H9 (cell line): ENCODE results near the gene PPOX. TPM values are rescaled to one million over a fixed set of nuclear protein-coding genes. Genes with fewer than 3 reads are reported as not detected.

Source experiments
- DNase-seq: peaks from one replicate; pipeline ENCODE4 v3.0.0-alpha.2; 2017
- H2AFZ ChIP-seq: one replicate; pipeline ENCODE4 v1.6.1; 2013; ENCODE audit warnings: mild to moderate bottlenecking, low read length, control low read depth, moderate library complexity
- H2AK5ac ChIP-seq: 2 replicates; pipeline ENCODE4 v1.6.1; 2013; ENCODE audit warnings: low read length, control low read depth, mixed read lengths; ENCODE audit not compliant: insufficient read length
- H2BK120ac ChIP-seq: one replicate; pipeline ENCODE4 v1.6.1; 2013; ENCODE audit warnings: low read depth, mild to moderate bottlenecking, low read length, control low read depth, inconsistent platforms; ENCODE audit not compliant: poor library complexity, severe bottlenecking
- H2BK12ac ChIP-seq: 2 replicates; pipeline ENCODE4 v1.6.1; 2013; ENCODE audit warnings: low read length, control low read depth, mixed read lengths, low read depth; ENCODE audit not compliant: insufficient read length
- H2BK15ac ChIP-seq: 2 replicates; pipeline ENCODE4 v1.6.1; 2013; ENCODE audit warnings: low read depth, low read length, control low read depth
- H2BK20ac ChIP-seq: one replicate; pipeline ENCODE4 v1.6.1; 2013; ENCODE audit warnings: low read depth, mild to moderate bottlenecking, low read length, control low read depth, inconsistent platforms; ENCODE audit not compliant: poor library complexity, severe bottlenecking
- H2BK5ac ChIP-seq: 2 replicates; pipeline ENCODE4 v1.6.1; 2013; ENCODE audit warnings: low read length, control low read depth, mixed read lengths; ENCODE audit not compliant: insufficient read length
- H3K14ac ChIP-seq: 2 replicates; pipeline ENCODE4 v1.6.1; 2013; ENCODE audit warnings: low read length, control low read depth; ENCODE audit not compliant: insufficient read depth
- H3K18ac ChIP-seq: 2 replicates; pipeline ENCODE4 v1.6.1; 2013; ENCODE audit warnings: low read depth, mild to moderate bottlenecking, mixed read lengths, low read length, control low read depth; ENCODE audit not compliant: insufficient read length
- H3K23ac ChIP-seq: 2 replicates; pipeline ENCODE4 v1.6.1; 2013; ENCODE audit warnings: low read length, control low read depth, mixed read lengths, low read depth; ENCODE audit not compliant: insufficient read length
- H3K23me2 ChIP-seq: 2 replicates; pipeline ENCODE4 v1.6.1; 2013; ENCODE audit warnings: low read depth, mild to moderate bottlenecking, mixed read lengths, low read length, control low read depth; ENCODE audit not compliant: insufficient read length, poor library complexity, severe bottlenecking
- H3K27ac ChIP-seq: 2 replicates; pipeline ENCODE4 v1.5.1; 2013; ENCODE audit warnings: low read length, control low read depth, mixed read lengths, low read depth; ENCODE audit not compliant: insufficient read length
- H3K27me3 ChIP-seq: 2 replicates; pipeline ENCODE4 v1.6.1; 2013; ENCODE audit warnings: low read length, control low read depth, inconsistent platforms; ENCODE audit not compliant: insufficient read depth
- H3K4ac ChIP-seq: 2 replicates; pipeline ENCODE4 v1.6.1; 2013; ENCODE audit warnings: low read depth, mild to moderate bottlenecking, control low read depth, inconsistent platforms, low read length, moderate library complexity
- H3K4me1 ChIP-seq: 2 replicates; pipeline ENCODE4 v1.6.1; 2013; ENCODE audit warnings: low read length, control low read depth, inconsistent platforms; ENCODE audit not compliant: insufficient read depth
- H3K4me2 ChIP-seq: 2 replicates; pipeline ENCODE4 v1.6.1; 2013; ENCODE audit warnings: low read length, control low read depth, mixed read lengths; ENCODE audit not compliant: insufficient read length, insufficient read depth
- H3K56ac ChIP-seq: 2 replicates; pipeline ENCODE4 v1.6.1; 2013; ENCODE audit warnings: low read depth, mild to moderate bottlenecking, mixed read lengths, low read length, control low read depth; ENCODE audit not compliant: insufficient read length
- H3K79me1 ChIP-seq: 2 replicates; pipeline ENCODE4 v1.6.1; 2013; ENCODE audit warnings: low read depth, mild to moderate bottlenecking, moderate library complexity, low read length, control low read depth, inconsistent platforms; ENCODE audit not compliant: insufficient read depth, poor library complexity, severe bottlenecking
- H3K79me2 ChIP-seq: 2 replicates; pipeline ENCODE4 v1.6.1; 2013; ENCODE audit warnings: low read length, control low read depth, inconsistent platforms; ENCODE audit not compliant: insufficient read depth
- H3K9ac ChIP-seq: 2 replicates; pipeline ENCODE4 v1.6.1; 2013; ENCODE audit warnings: low read length, control low read depth, mixed read lengths; ENCODE audit not compliant: insufficient read length; ENCODE audit errors: extremely low read depth
- H3K9me3 ChIP-seq: one replicate; pipeline ENCODE4 v1.6.1; 2013; ENCODE audit warnings: low read depth, low read length, inconsistent platforms; ENCODE audit not compliant: control insufficient read depth
- H3T11ph ChIP-seq: one replicate; pipeline ENCODE4 v1.6.1; 2013; ENCODE audit warnings: mild to moderate bottlenecking, low read length, control low read depth, inconsistent platforms
- H4K20me1 ChIP-seq: one replicate; pipeline ENCODE4 v1.6.1; 2013; ENCODE audit not compliant: control insufficient read depth, insufficient read length, insufficient read depth
- H4K5ac ChIP-seq: 2 replicates; pipeline ENCODE4 v1.6.1; 2013; ENCODE audit warnings: low read depth, mild to moderate bottlenecking, mixed read lengths, low read length, control low read depth; ENCODE audit not compliant: insufficient read length
- H4K8ac ChIP-seq: replicated peaks from 2 replicates; pipeline ENCODE4 v1.6.1; 2013; ENCODE audit warnings: low read length, control low read depth, mixed read lengths, low read depth; ENCODE audit not compliant: insufficient read length
- H4K91ac ChIP-seq: 2 replicates; pipeline ENCODE4 v1.6.1; 2013; ENCODE audit warnings: low read depth, mild to moderate bottlenecking, moderate library complexity, mixed read lengths, low read length, control low read depth; ENCODE audit not compliant: insufficient read length
- H3K27ac Mint-ChIP-seq, 3 experiments: 2 replicates in 2 of 3; 3 replicates in 1 of 3; pipeline ENCODE4 v1.8.0; 2020 to 2021; ENCODE audit warnings: mixed read lengths in 3 of 3, mild to moderate bottlenecking in 1 of 3, moderate library complexity in 1 of 3
- H3K27me3 Mint-ChIP-seq: 2 replicates; pipeline ENCODE4 v1.8.0; 2021; ENCODE audit warnings: low read depth, mild to moderate bottlenecking, moderate library complexity, mixed read lengths
- H3K36me3 Mint-ChIP-seq, 3 experiments: 2 replicates in 2 of 3; 3 replicates in 1 of 3; pipeline ENCODE4 v1.8.0; 2020 to 2021; ENCODE audit warnings: low read depth in 3 of 3, mixed read lengths in 3 of 3; ENCODE audit not compliant: insufficient read depth in 1 of 3
- H3K4me1 Mint-ChIP-seq, 2 experiments: 2 replicates each; pipeline ENCODE4 v1.8.0; 2020; ENCODE audit warnings: mixed read lengths in 2 of 2
- H3K4me3 Mint-ChIP-seq, 2 experiments: 2 replicates in 1 of 2; 3 replicates in 1 of 2; pipeline ENCODE4 v1.8.0; 2020 to 2021; ENCODE audit warnings: mild to moderate bottlenecking in 2 of 2, mixed read lengths in 2 of 2, moderate library complexity in 1 of 2
- H3K9me3 Mint-ChIP-seq, 2 experiments: 2 replicates in 1 of 2; 3 replicates in 1 of 2; pipeline ENCODE4 v1.8.0; 2020; ENCODE audit warnings: mild to moderate bottlenecking in 2 of 2, mixed read lengths in 2 of 2, moderate library complexity in 1 of 2
- WGBS: extraction: QIAGEN DNeasy Blood & Tissue Kit; methylation state at CpG from one replicate; pipeline ENCODE4 v1.1.7; 2013; ENCODE audit warnings: missing lambda C conversion rate, low lambda C conversion rate, mixed read lengths; ENCODE audit not compliant: insufficient read length; ENCODE audit errors: extremely low coverage; 5-methylcytosine and 5-hydroxymethylcytosine counted together
- total RNA-seq: library from RNA; stranded (reverse); gene quantifications from 2 replicates; pipeline ENCODE4 v1.2.1, GENCODE V29; 2021
- TF ChIP-seq, protein P1 (sequence below): fragments of 200-600 bp; sonication (generic); conservative IDR thresholded peaks from 3 replicates; pipeline ENCODE4 v1.8.0; 2021; ENCODE audit warnings: antibody characterized with exemption, mild to moderate bottlenecking

Gene PPOX
- total RNA-seq, 1 experiment from 2014 or later = 39.8 TPM

DNA sequence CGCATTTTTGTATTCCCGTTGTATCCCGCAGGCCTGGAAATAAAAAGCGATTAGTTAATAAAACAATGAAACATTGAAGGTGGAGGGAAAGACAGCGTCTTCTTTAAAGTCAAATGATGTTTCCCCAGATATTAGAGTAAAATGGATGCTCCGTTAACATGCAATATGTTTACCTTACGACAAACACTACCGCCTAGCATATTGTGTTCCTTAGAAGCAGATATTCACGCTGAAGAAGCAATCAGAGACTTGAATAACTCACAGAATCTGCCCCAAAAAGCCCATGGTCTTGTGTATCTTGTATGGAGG is 11.7 kb downstream of the PPOX start:
- Histone ChIP-seq H3K23ac (no peak overlapping the region), H2AFZ (no peak overlapping the region), H3K18ac (no peak overlapping the region), H4K5ac (no peak overlapping the region), H3K4me1 (no peaks in the 10 kb centered on the region; the same call in 1 of the 2 replicates), H2BK12ac (no peak overlapping the region), H3K4ac (no peak overlapping the region), H3K4me2 (peak overlapping the region; percentile 76), H3K79me2 (no peaks in the 10 kb centered on the region), H4K8ac (no peak overlapping the region), H3K23me2 (peaks cover 6% of the 10 kb centered on the region), H4K91ac (no peak overlapping the region), H2BK5ac (no peak overlapping the region), H2BK120ac (no peak overlapping the region), H2BK15ac (no peak overlapping the region), H4K20me1 (no peaks in the 10 kb centered on the region), H3K79me1 (no peaks in the 10 kb centered on the region), H3K56ac (no peak overlapping the region), H3T11ph (no peak overlapping the region), H3K27ac (no peak overlapping the region), H3K9me3 (no peaks in the 10 kb centered on the region), H2AK5ac (no peak overlapping the region), H3K14ac (no peak overlapping the region), H3K27me3 (no peaks in the 10 kb centered on the region), H2BK20ac (no peak overlapping the region), H3K9ac (no peak overlapping the region)
- Mint-ChIP-seq H3K27me3 (peaks cover 3% of the 10 kb centered on the region), H3K36me3 (peaks cover 9 to 32% (median 29%) of the 10 kb centered on the region in 3 experiments; a peak in 6 of 7 replicates), H3K27ac (peak overlapping the region; percentile 99 to 100 (median 100); a peak in 4 of 7 replicates), H3K9me3 (no peaks in the 10 kb centered on the region), H3K4me3 (peak overlapping the region; percentile 93 to 100), H3K4me1 (peaks cover 19 to 21% of the 10 kb centered on the region in 2 experiments)
- DNase-seq = no peak
- TF ChIP-seq, protein P1, sequence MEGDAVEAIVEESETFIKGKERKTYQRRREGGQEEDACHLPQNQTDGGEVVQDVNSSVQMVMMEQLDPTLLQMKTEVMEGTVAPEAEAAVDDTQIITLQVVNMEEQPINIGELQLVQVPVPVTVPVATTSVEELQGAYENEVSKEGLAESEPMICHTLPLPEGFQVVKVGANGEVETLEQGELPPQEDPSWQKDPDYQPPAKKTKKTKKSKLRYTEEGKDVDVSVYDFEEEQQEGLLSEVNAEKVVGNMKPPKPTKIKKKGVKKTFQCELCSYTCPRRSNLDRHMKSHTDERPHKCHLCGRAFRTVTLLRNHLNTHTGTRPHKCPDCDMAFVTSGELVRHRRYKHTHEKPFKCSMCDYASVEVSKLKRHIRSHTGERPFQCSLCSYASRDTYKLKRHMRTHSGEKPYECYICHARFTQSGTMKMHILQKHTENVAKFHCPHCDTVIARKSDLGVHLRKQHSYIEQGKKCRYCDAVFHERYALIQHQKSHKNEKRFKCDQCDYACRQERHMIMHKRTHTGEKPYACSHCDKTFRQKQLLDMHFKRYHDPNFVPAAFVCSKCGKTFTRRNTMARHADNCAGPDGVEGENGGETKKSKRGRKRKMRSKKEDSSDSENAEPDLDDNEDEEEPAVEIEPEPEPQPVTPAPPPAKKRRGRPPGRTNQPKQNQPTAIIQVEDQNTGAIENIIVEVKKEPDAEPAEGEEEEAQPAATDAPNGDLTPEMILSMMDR = no peak
- no CpG with 5 or more reads among the region's 9 CpGs for WGBS
